ENCODE results near the gene ATXN1.

GRCh38 chr6:16540804-16541752, 220.2 kb downstream of the ATXN1 start:
- TF ChIP-seq POLR2A (IDR thresholded peaks at IDR 0.05; ENCODE audit: low read length) (no peak), GATA1 (IDR thresholded peaks at IDR 0.05; ENCODE audit: low read depth, low read length) (no peak)
